HL-60/S4 treated with retinoic acid at 250 ng/mL for 4 days and 3 days (cell line): Measurements from ENCODE around the gene TRPM2.

Experiments
- in situ Hi-C: fragments of 300-500 bp; cut with MboI; formaldehyde crosslinking; loops from 2 replicates; pipeline ENCODE4 v1.7.0; 2022; ENCODE audit warnings: low sequenced_read_pairs

TRPM2 gene

GRCh38 chr21:44353191-44353970 is at the start of gene TRPM2:
Gene TRPM2, plus strand, starts transcription at chr21:44353621. Its CDS starts 80 bp downstream, at chr21:44353701.
- in situ Hi-C loops = no loop called here

GRCh38 chr21:44304011-44304616 is 49.3 kb upstream of the TRPM2 start:
- in situ Hi-C loops = no loop called here

GRCh38 chr21:44304877-44305293 is 48.5 kb upstream of the TRPM2 start:
- in situ Hi-C loops = no loop called here

- in situ Hi-C loops = no loop called here
Measured at GRCh38 chr21:44305691-44306090, 47.7 kb upstream of the TRPM2 start.

- in situ Hi-C loops = no loop called here
Measured at GRCh38 chr21:44306936-44307704, 46.3 kb upstream of the TRPM2 start.

- in situ Hi-C loops = no loop called here
Measured at GRCh38 chr21:44310628-44311507, 42.6 kb upstream of the TRPM2 start.

- in situ Hi-C loops = no loop called here
Measured at GRCh38 chr21:44312089-44312488, 41.3 kb upstream of the TRPM2 start.

- in situ Hi-C loops = no loop called here
Measured at GRCh38 chr21:44312716-44313115, 40.7 kb upstream of the TRPM2 start.

- in situ Hi-C loops = no loop called here
Measured at GRCh38 chr21:44313451-44313850, 40.0 kb upstream of the TRPM2 start.

GRCh38 chr21:44314128-44314527 is 39.3 kb upstream of the TRPM2 start:
- in situ Hi-C loops = no loop called here

- in situ Hi-C loops = no loop called here
Measured at GRCh38 chr21:44314561-44314960, 38.9 kb upstream of the TRPM2 start.

- in situ Hi-C loops = no loop called here
Measured at GRCh38 chr21:44315691-44316203, 37.7 kb upstream of the TRPM2 start.

- in situ Hi-C loops = no loop called here
Measured at GRCh38 chr21:44316277-44316900, 37.0 kb upstream of the TRPM2 start.

GRCh38 chr21:44317241-44317782 is 36.1 kb upstream of the TRPM2 start:
- in situ Hi-C loops = no loop called here

GRCh38 chr21:44317871-44318270 is 35.5 kb upstream of the TRPM2 start:
- in situ Hi-C loops = no loop called here

GRCh38 chr21:44318489-44319285 is 34.7 kb upstream of the TRPM2 start:
- in situ Hi-C loops = no loop called here

- in situ Hi-C loops = no loop called here
Measured at GRCh38 chr21:44319407-44320065, 33.9 kb upstream of the TRPM2 start.

GRCh38 chr21:44320847-44321246 is 32.6 kb upstream of the TRPM2 start:
- in situ Hi-C loops = no loop called here
